Measurements from ENCODE around the gene CCHCR1. TPM values are rescaled to one million over a fixed set of nuclear protein-coding genes. Genes with fewer than 3 reads are reported as not detected.

The CCHCR1 gene
- total and polyA plus RNA-seq, 2 of the 13 experiments (the other 11 are each of a cell fraction or from before 2014, with no cell fraction given): 14.6 to 28.2 TPM

DNA sequence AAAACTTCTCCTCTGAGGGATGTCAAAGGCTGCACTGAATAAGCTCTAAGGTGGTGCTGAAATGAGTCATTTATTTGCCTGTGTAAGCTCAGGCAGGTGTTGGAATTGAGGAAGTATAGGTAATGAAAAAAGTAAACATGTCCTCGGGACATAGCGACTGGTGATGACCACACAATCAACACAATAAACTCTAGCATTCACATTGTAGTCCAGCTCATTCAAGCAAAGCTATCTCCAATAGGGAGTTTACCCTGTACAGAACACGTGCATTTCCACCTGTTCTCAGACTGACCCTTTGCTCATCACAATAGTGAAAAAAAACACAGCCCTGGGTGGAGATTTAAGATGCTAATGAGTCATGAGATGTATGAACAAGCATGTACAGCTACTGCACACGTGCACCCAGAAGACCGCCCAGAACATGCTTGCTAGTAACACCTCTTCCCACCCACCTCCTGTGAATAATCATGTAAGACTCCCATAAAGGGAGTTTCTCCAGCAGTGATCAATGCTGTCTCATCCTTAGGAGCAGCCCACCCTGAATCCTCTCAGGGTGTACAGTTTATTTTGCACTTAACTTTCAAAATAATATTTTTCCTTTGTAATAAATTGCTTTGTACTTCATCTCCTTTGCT is 45.9 kb upstream of the CCHCR1 start (continued):
- TF ChIP-seq ZGPAT (CRISPR knock-in tag; IDR thresholded peaks at IDR 0.05) (peak; percentile 45), NR2C2 (CRISPR knock-in tag; IDR thresholded peaks at IDR 0.05; ENCODE audit: borderline replicate concordance) (peak; percentile 17; the same call in 1 of the 2 replicates), SNAPC2 (CRISPR knock-in tag; IDR thresholded peaks at IDR 0.05) (0 out of 2 replicates have a peak, but pooled peaks have one; percentile 35), RBFOX2 (IDR thresholded peaks at IDR 0.05; ENCODE audit: low read depth, low read length) (0 out of 2 replicates have a peak, but pooled peaks have one; percentile 23), CBFB (CRISPR knock-in tag; IDR thresholded peaks at IDR 0.05) (no peak), ZNF543 (CRISPR knock-in tag; IDR thresholded peaks at IDR 0.05) (peak; percentile 49; the same call in 1 of the 2 replicates), BHLHE40 (IDR thresholded peaks at IDR 0.05; ENCODE audit: low read length) (peak; percentile 67), SPEN (CRISPR knock-in tag; IDR thresholded peaks at IDR 0.05; ENCODE audit: low read depth) (no peak), PHB2 (IDR thresholded peaks at IDR 0.05; ENCODE audit: partially characterized antibody) (no peak), CREM (IDR thresholded peaks at IDR 0.05) (peak; percentile 21; the same call in 1 of the 2 replicates), CREM (CRISPR knock-in tag; IDR thresholded peaks at IDR 0.05) (no peak), ELF3 (CRISPR knock-in tag; IDR thresholded peaks at IDR 0.05) (peak; percentile 97), JUND (CRISPR knock-in tag; IDR thresholded peaks at IDR 0.05) (peak; percentile 78), ZBTB49 (CRISPR knock-in tag; IDR thresholded peaks at IDR 0.05; ENCODE audit: borderline replicate concordance) (no peak), ZNF431 (CRISPR knock-in tag; IDR thresholded peaks at IDR 0.05; ENCODE audit: borderline replicate concordance, low read depth) (0 out of 2 replicates have a peak, but pooled peaks have one; percentile 34), ZNF274 (CRISPR knock-in tag; IDR thresholded peaks at IDR 0.05) (no peak), MAF1 (CRISPR knock-in tag; IDR thresholded peaks at IDR 0.05; ENCODE audit: borderline replicate concordance) (no peak), THYN1 (CRISPR knock-in tag; IDR thresholded peaks at IDR 0.05; ENCODE audit: borderline replicate concordance, low read depth) (no peak), TBL1XR1 (IDR thresholded peaks at IDR 0.05; ENCODE audit: borderline replicate concordance, low read length, partially characterized antibody) (no peak), KLF9 (CRISPR knock-in tag; IDR thresholded peaks at IDR 0.05; ENCODE audit: low read depth) (no peak)
- TF ChIP-seq, protein P1, sequence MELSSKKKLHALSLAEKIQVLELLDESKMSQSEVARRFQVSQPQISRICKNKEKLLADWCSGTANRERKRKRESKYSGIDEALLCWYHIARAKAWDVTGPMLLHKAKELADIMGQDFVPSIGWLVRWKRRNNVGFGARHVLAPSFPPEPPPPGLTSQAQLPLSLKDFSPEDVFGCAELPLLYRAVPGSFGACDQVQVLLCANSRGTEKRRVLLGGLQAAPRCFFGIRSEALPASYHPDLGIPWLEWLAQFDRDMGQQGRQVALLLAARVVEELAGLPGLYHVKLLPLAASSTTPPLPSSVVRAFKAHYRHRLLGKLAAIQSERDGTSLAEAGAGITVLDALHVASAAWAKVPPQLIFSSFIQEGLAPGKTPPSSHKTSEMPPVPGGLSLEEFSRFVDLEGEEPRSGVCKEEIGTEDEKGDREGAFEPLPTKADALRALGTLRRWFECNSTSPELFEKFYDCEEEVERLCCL (CRISPR knock-in tag; IDR thresholded peaks at IDR 0.05; ENCODE audit: borderline replicate concordance): no peak
- TF ChIP-seq, protein P2, sequence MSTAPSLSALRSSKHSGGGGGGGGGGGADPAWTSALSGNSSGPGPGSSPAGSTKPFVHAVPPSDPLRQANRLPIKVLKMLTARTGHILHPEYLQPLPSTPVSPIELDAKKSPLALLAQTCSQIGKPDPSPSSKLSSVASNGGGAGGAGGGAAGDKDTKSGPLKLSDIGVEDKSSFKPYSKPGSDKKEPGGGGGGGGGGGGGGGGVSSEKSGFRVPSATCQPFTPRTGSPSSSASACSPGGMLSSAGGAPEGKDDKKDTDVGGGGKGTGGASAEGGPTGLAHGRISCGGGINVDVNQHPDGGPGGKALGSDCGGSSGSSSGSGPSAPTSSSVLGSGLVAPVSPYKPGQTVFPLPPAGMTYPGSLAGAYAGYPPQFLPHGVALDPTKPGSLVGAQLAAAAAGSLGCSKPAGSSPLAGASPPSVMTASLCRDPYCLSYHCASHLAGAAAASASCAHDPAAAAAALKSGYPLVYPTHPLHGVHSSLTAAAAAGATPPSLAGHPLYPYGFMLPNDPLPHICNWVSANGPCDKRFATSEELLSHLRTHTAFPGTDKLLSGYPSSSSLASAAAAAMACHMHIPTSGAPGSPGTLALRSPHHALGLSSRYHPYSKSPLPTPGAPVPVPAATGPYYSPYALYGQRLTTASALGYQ (CRISPR knock-in tag; IDR thresholded peaks at IDR 0.05): no peak; the same call in 1 of the 2 replicates

Measured in HepG2 (cell line).